ENCODE results near the gene C2CD4B. TPM values are rescaled to one million over a fixed set of nuclear protein-coding genes. Genes with fewer than 3 reads are reported as not detected.

Gene C2CD4B
- total RNA-seq, 1 donor from 2014 or later: 19.1 TPM

DNA sequence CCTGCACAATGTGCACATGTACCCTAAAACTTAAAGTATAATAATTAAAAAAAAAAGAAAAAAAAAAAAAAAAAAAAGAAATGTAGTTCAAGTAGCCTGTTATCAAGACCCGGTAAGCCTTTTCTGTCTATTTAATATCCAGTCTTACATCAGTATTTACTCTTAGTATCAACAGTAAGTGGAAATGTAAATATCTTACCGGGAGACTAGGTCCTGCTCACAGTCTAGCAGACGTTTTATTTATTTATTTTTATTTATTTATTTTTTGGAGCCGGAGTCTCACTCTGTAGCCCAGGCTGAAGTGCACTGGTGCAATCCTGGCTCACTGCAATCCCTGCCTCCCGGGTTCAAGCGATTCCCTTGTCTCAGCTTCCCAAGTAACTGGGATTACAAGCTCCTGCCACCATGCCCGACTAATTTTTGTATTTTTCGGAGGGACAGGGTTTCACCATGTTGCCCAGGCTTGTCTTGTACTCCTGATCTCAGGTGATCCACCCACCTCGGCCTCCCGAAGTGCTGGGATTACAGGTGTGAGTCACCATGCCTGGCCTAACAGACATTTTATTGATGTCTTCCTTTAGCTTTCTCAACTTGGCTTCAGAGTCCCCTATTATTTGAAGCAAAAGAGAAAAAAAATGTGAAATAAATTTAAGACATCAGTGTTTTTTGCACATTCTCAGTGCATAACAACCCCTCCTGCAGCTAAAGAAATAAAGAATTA lies 19.9 kb downstream of the C2CD4B start:
- no peaks in the 10 kb centered on the region for H3K36me3 Mint-ChIP-seq (ENCODE audit: low read depth, unreplicated experiment)
- H3K4me3 Mint-ChIP-seq (ENCODE audit: unreplicated experiment): no peak overlapping the region
- TF ChIP-seq, protein P1, sequence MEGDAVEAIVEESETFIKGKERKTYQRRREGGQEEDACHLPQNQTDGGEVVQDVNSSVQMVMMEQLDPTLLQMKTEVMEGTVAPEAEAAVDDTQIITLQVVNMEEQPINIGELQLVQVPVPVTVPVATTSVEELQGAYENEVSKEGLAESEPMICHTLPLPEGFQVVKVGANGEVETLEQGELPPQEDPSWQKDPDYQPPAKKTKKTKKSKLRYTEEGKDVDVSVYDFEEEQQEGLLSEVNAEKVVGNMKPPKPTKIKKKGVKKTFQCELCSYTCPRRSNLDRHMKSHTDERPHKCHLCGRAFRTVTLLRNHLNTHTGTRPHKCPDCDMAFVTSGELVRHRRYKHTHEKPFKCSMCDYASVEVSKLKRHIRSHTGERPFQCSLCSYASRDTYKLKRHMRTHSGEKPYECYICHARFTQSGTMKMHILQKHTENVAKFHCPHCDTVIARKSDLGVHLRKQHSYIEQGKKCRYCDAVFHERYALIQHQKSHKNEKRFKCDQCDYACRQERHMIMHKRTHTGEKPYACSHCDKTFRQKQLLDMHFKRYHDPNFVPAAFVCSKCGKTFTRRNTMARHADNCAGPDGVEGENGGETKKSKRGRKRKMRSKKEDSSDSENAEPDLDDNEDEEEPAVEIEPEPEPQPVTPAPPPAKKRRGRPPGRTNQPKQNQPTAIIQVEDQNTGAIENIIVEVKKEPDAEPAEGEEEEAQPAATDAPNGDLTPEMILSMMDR (IDR thresholded peaks at IDR 0.05; ENCODE audit: unreplicated experiment): no peak
- H3K27me3 Mint-ChIP-seq (ENCODE audit: unreplicated experiment): no peaks in the 10 kb centered on the region
- no peak overlapping the region for H3K27ac Mint-ChIP-seq (ENCODE audit: unreplicated experiment)
- H3K4me1 Mint-ChIP-seq (ENCODE audit: unreplicated experiment): peaks cover 3% of the 10 kb centered on the region
- no peaks in the 10 kb centered on the region for H3K9me3 Mint-ChIP-seq (ENCODE audit: unreplicated experiment)
- DNase-seq (ENCODE audit: low spot score): no peak

DNA sequence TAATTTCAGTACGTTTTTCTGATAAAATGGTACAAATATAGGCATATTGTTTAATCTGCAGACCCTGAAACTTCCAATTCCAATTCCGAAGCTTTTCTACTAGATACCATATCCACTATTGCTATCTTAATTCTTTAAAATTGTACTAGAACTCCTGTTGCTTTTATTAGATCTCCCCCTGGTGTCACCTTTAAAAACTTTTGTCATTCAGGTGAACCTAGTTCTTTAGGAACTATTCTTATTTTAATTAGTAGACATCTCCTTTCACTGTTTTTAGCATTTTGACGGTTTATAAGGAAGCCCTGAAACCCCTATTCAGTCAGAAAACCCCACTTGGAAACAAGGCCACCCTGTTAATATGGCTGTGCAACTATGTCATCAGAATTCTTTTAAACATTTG lies 22.3 kb downstream of the C2CD4B start:
- TF ChIP-seq, protein P1 (IDR thresholded peaks at IDR 0.05; ENCODE audit: unreplicated experiment): no peak
- Mint-ChIP-seq H3K9me3 (ENCODE audit: unreplicated experiment) (no peaks in the 10 kb centered on the region), H3K36me3 (ENCODE audit: low read depth, unreplicated experiment) (no peaks in the 10 kb centered on the region), H3K4me3 (ENCODE audit: unreplicated experiment) (no peak overlapping the region), H3K4me1 (ENCODE audit: unreplicated experiment) (peaks cover 6% of the 10 kb centered on the region), H3K27me3 (ENCODE audit: unreplicated experiment) (no peaks in the 10 kb centered on the region), H3K27ac (ENCODE audit: unreplicated experiment) (no peak overlapping the region)
- DNase-seq (ENCODE audit: low spot score): no peak

DNA sequence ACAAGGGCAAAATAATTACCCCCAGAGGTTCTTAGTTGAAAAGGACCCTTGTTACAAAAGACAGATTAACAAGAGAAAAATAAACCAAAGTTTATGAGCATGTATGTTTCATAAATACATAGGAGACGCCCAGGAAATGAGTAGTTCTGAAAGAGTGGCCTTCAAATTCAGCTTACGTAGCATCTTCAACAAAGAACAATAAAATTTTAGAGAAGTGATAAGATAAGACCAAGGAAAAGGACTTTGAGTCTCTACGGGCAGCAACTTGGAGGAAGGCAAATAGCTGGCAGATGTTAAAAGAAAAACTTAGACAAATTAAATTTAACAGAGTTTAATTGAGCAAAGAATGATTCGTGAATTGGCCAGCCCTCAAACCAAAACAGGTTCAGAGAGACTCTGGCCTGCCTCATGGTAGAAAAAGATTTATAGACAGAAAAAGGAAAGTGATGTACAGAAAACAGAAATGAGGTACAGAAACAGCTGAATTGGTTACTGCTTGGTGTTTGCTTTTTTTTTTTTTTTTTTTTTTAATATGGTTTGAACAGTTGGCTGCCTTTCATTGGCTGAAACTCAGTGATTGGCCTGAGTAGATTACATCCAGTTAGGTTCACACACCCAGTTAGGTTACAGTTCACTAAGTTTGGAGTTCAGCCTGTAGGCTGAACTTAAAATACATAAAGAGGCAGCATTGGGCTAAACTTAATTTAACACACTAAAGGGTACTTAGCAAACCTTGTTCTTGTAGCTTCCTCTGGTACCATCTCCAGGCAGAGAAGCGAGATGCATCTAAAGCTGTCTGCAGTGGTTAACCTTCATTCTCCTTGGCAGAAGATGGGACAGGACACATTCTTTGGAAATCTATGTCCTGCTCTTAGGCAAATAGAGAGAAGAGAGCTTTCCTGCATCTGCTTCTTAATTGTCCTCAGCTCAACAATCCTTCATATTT lies 23.2 kb downstream of the C2CD4B start:
- Mint-ChIP-seq H3K9me3 (ENCODE audit: unreplicated experiment) (no peaks in the 10 kb centered on the region), H3K36me3 (ENCODE audit: low read depth, unreplicated experiment) (no peaks in the 10 kb centered on the region), H3K4me3 (ENCODE audit: unreplicated experiment) (no peak overlapping the region), H3K4me1 (ENCODE audit: unreplicated experiment) (peaks cover 6% of the 10 kb centered on the region), H3K27ac (ENCODE audit: unreplicated experiment) (no peak overlapping the region), H3K27me3 (ENCODE audit: unreplicated experiment) (no peaks in the 10 kb centered on the region)
- TF ChIP-seq, protein P1 (IDR thresholded peaks at IDR 0.05; ENCODE audit: unreplicated experiment): no peak
- DNase-seq (ENCODE audit: low spot score): no peak

DNA sequence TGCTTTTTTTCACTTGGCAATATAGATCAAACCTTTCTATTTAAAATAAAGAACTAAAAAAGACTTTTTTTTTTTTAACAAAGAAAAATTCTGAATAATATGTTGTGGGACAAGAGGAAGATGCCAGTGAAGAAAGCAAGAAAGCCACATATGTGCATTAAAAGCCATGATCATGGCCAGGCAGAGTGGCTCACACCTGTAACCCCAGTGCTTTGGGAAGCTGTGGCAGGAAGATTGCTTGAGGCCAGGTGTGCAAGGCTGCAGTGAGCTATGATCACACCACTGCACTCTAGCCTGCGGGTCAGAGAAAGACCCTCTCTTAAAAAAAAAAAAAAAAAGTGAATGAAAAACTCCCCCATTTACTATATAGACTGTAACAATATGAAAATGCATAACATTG lies 23.9 kb downstream of the C2CD4B start:
- Mint-ChIP-seq H3K4me3 (ENCODE audit: unreplicated experiment) (no peak overlapping the region), H3K36me3 (ENCODE audit: low read depth, unreplicated experiment) (no peaks in the 10 kb centered on the region), H3K27ac (ENCODE audit: unreplicated experiment) (no peak overlapping the region), H3K27me3 (ENCODE audit: unreplicated experiment) (no peaks in the 10 kb centered on the region), H3K4me1 (ENCODE audit: unreplicated experiment) (peaks cover 6% of the 10 kb centered on the region), H3K9me3 (ENCODE audit: unreplicated experiment) (no peaks in the 10 kb centered on the region)
- TF ChIP-seq, protein P1 (IDR thresholded peaks at IDR 0.05; ENCODE audit: unreplicated experiment): no peak
- DNase-seq (ENCODE audit: low spot score): no peak

DNA sequence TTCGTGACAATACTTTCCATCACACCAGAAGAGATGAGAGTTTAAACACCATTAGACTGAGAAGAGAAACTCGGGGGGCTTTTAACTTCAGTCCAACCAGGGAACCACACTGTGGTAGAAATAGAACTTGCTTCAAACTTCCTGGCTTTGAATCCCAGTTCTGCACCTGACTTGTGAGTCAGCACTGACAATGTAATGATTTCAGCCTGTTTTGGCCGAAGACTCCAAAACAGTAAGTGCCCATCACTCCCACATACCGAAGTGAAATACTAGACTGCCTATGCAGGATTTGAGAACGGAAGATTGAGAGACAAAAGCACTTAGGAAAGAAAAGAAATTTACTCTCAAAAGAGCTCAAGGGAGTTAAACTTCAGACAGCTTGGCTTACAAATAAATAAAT lies 27.0 kb downstream of the C2CD4B start:
- Mint-ChIP-seq H3K4me1 (ENCODE audit: unreplicated experiment) (peaks cover 12% of the 10 kb centered on the region), H3K36me3 (ENCODE audit: low read depth, unreplicated experiment) (no peaks in the 10 kb centered on the region), H3K4me3 (ENCODE audit: unreplicated experiment) (no peak overlapping the region), H3K27me3 (ENCODE audit: unreplicated experiment) (peaks cover 1% of the 10 kb centered on the region), H3K9me3 (ENCODE audit: unreplicated experiment) (no peaks in the 10 kb centered on the region), H3K27ac (ENCODE audit: unreplicated experiment) (no peak overlapping the region)
- TF ChIP-seq, protein P1 (IDR thresholded peaks at IDR 0.05; ENCODE audit: unreplicated experiment): no peak
- no peak for DNase-seq (ENCODE audit: low spot score)
